ENCODE data around the gene ARHGAP1.
A peak's percentile ranks its signal among the peaks of the same experiment; 100 is the strongest.

ARHGAP1 gene

GRCh38 chr11:46700241-46701077 lies at the start of gene ARHGAP1, which contains the start of gene ZNF408:
Gene ARHGAP1, minus strand, starts transcription at chr11:46700619. Its CDS starts 4,512 bp downstream, at chr11:46696107.
Gene ZNF408, plus strand, starts transcription at chr11:46701031. Its CDS starts 17 bp downstream, at chr11:46701048.
- DNase-seq (ENCODE audit: low spot score), result peak; percentile 94

DNA sequence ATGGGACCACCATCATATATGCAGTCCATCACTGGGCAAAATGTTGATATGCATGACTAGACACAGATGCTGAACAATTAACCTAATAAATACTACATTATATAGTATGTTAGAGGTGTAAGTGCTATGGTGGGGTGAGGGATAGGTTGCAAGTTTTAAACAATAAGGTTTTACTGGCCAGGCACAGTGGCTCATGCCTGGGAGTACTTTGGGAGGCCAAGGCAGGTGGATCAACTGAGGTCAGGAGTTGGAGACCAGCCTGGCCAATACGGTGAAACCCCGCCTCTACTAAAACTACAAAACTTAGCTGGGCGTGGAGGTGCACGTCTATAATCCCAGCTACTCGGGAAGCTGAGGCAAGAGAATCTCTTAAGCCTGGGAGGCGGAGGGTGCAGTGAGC lies 46.7 kb upstream of the ARHGAP1 start:
- DNase-seq (ENCODE audit: low spot score), result no peak

GRCh38 chr11:46745995-46746394 lies 45.6 kb upstream of the ARHGAP1 start:
- DNase-seq (ENCODE audit: low spot score), result no peak

GRCh38 chr11:46745328-46745727 lies 44.9 kb upstream of the ARHGAP1 start:
- no peak for DNase-seq (ENCODE audit: low spot score)

DNA sequence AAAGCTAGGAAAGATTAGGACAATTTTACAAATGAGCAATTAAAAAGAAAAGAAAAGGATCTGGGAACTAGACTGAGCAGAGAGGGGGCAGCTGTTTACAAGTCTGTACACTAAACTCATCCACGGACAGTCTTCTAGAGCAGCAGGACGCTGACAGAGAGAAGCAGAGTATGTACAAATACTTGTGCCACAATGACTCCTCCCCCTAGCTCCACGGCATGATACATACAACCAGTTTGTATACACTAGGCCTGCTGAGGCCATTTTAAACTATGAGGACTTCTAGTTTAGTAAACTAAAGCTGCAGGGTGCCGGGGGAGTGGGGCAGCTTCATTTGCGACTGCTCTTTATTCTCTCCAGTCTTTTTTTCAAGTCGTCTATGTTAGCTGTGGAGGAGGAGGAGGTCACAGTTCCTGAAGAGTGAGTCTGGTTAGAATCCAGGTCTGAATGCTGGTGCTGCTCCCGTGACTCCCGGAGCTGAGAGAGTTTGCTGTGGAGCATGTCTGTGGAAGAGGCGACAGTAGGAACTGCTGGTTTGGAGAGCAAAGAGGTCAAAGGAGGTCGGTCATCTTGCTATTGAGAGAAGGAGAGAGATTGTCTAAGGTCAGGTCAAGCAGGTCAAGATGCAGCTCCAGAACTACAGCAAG lies 43.4 kb upstream of the ARHGAP1 start:
- DNase-seq (ENCODE audit: low spot score), result no peak

DNA sequence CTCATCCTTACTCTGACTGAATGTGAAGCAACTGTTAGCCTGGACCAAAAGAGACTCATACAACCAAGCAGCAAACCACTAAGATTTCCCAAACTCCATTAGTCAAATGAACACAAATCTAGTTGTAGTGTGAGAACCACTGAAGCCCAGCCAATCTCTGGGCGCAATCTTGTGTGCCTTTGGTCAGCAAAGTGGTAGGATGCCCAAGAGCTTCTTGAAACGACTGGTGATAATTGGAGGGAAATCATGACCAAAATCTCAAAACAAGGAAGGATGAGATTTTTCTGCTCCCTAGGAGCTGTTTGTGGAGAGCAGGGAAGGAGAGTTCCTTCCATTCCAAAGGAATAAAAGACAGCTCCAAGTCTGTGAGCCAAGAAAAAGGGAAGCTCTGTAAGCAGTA lies 42.6 kb upstream of the ARHGAP1 start:
- no peak for DNase-seq (ENCODE audit: low spot score)

- DNase-seq (ENCODE audit: low spot score), result no peak
Observed at GRCh38 chr11:46741600-46742484, 41.4 kb upstream of the ARHGAP1 start.

DNA sequence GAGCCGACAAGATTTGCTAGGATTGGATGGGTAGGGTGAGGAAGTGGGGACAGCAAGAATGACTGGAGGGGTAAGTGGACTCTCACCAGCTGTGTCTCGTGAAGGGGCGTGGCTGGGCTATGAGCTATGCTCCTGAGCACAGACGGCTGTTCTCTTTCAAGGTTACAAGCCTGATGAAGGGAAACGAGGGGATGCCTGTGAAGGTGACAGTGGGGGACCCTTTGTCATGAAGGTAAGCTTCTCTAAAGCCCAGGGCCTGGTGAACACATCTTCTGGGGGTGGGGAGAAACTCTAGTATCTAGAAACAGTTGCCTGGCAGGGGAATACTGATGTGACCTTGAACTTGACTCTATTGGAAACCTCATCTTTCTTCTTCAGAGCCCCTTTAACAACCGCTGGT lies 38.5 kb upstream of the ARHGAP1 start:
- no peak for DNase-seq (ENCODE audit: low spot score)

DNA sequence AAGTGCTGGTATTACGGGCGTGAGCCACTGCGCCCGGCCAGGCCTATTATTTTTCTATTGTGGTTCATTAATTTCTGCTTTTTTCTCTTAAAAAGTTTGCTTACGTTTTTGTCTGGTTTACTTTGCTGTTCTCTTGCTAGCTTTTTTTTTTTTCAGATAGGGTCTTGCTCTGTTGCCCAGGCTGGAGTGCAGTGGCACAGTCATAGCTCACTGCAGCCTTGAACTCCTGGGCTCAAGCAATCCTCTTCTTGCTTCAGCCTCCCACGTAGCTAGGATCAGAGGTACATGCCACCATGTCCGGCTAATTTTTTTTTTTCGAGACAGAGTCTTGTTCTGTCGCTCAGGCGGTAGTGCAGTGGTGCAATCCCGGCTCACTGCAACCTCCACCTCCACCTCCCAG lies 37.3 kb upstream of the ARHGAP1 start:
- no peak for DNase-seq (ENCODE audit: low spot score)

- DNase-seq (ENCODE audit: low spot score), result no peak
Observed at GRCh38 chr11:46736615-46737014, 36.2 kb upstream of the ARHGAP1 start.

DNA sequence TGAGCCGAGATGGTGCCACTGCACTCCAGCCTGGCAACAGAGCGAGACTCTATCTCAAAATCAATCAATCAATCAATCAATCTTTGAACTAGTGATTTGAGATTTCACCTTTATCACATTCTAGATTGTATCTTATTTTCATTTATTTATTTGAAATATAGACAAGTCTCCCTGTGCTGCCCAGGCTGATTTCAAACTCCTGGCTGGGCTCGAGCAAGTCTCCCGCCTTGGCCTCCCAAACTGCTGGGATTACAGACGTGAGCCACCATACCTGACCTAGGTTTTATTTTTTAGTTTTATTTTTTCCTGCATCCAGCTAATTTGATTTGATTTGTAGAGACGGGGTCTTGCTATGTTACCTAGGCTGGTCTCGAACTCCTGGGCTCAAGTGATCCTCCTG lies 35.7 kb upstream of the ARHGAP1 start:
- DNase-seq (ENCODE audit: low spot score), result no peak

DNA sequence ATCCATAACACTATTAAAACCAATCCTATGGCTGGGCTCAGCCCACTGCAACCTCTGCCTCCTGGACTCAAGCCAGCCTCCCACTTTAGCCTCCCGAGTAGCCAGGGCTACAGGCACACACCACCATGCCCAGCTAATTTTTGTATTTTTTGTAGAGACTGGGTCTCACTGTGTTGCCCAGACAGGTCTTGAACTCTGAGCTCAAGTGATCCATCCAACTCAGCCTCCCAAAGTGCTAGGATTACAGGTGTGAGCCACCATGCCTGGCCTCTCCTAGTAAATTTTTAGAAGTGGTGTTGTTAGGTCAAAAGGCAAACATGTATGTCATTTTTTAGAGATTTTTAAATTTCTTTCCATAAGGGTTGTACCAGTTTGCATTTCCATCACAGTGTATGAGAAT lies 32.8 kb upstream of the ARHGAP1 start:
- DNase-seq (ENCODE audit: low spot score), result no peak

- no peak for DNase-seq (ENCODE audit: low spot score)
Observed at GRCh38 chr11:46731545-46731944, 31.1 kb upstream of the ARHGAP1 start.

- DNase-seq (ENCODE audit: low spot score), result no peak
Observed at GRCh38 chr11:46729110-46730027, 28.9 kb upstream of the ARHGAP1 start.

DNA sequence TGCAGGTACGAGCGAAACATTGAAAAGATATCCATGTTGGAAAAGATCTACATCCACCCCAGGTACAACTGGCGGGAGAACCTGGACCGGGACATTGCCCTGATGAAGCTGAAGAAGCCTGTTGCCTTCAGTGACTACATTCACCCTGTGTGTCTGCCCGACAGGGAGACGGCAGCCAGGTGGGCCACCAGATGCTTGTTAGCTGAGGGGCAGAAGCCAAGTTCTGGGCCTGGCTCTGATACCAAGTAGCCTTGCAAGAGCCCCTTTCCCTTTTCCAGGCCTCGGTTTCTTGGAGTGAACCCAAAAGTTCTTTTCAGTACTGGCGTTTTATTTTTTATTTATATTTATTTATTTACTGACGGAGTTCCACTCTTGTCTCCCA lies 28.2 kb upstream of the ARHGAP1 start:
- no peak for DNase-seq (ENCODE audit: low spot score)

DNA sequence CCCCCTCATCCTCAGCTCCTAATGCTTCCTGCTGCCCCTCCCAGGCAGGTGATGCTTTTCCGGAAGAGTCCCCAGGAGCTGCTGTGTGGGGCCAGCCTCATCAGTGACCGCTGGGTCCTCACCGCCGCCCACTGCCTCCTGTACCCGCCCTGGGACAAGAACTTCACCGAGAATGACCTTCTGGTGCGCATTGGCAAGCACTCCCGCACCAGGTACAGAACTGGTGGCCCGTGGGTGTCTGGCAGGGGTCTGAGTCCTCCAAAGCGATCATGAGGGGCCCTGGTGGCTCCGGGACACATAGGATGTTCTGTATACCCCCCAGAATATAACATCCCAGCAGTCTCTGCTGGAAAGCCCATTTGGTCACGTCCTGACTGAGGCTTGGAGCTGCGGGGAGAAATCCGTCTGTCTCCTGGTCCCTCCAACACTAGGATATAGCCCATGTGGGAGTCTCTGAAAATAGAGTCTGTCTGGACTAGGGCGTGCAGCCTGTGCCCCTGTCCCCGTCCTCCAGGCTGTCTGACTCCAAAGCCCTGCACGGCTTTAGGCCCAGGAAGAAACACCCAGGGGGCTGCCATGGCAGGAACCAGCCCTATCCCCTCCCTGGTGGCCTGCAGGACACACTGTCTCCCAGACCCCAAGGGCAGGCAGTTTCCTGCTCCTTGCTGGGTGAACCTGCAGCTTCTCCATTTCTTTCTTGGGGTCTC lies 27.7 kb upstream of the ARHGAP1 start:
- DNase-seq (ENCODE audit: low spot score), result no peak

DNA sequence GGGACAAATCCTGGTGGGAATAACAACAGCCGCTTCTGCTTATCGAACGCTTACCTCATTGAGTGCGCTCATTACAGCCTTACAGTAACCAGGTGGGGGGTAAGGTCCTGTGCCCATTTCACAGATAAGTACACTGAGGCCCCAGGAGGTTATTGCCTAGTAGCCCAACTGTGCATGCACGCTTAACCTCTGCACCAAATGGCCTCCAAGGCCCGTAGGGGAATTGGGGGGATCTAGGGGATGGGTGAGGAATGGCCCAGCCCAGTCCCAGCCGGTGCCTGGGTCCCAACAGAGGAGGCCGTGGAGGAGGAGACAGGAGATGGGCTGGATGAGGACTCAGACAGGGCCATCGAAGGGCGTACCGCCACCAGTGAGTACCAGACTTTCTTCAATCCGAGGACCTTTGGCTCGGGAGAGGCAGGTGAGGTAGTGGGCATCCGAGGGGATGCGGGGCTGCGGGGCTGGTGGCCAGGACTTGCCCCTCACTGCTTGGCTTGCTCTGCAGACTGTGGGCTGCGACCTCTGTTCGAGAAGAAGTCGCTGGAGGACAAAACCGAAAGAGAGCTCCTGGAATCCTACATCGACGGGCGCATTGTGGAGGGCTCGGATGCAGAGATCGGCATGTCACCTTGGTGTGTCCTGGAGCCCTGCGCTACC lies 25.9 kb upstream of the ARHGAP1 start:
- DNase-seq (ENCODE audit: low spot score), result no peak

GRCh38 chr11:46725338-46726205 lies 25.2 kb upstream of the ARHGAP1 start:
- DNase-seq (ENCODE audit: low spot score), result no peak

DNA sequence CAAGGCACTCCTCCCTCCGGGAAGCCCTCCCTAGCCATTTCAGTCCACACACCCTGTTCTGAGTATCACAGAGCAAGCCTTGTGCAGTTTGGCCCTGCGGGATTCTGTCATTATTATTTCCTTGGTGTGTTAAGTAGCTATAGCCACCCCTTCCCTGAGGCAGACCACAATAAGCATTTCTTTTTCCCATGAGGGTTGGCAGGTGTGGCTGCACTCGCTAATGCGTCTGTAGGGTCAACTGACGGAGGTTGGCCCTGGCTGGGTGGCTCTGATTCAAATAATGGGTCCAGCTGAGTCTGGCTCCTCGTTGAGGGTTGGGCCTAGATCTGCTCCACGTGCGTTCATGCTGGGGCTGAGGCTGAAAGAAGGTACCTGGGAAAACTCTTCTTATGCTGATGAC lies 23.7 kb upstream of the ARHGAP1 start:
- DNase-seq (ENCODE audit: low spot score), result no peak
